Measurements from ENCODE around the gene ERFL. TPM values are rescaled to one million over a fixed set of nuclear protein-coding genes. Genes with fewer than 3 reads are reported as not detected.

The ERFL gene
- total and polyA plus RNA-seq, 2 of the 8 experiments (the other 6 are each of a cell fraction or from before 2014, with no cell fraction given): 0.12 TPM; not detected in 1

DNA sequence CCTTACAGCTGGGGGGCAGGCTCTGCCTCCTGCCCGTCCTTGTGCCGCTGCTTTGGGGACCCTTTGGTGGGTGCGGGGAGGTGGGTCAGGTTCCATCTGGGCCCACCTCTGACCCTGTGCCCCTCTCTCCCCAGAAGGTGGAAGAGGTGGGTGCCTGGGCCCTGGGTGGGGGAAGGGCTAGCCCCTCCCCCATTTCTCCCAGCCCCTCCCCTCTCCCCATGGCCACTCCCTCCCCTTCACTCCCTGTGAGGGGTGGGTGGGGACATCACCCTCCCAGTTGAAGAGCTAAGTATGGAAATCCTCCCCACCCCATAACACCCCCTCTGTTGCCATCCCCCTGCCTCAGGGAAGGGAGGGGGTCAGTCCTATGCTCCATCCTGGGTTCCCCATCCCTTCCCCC lies 31.1 kb downstream of the ERFL start:
- Histone ChIP-seq H3K56ac (replicated peaks; ENCODE audit: insufficient read length, low read depth, low read length) (no peak overlapping the region), H3K23me2 (ENCODE audit: low read depth, low read length) (no peaks in the 10 kb centered on the region), H3K79me2 (ENCODE audit: control insufficient read depth in 1 of 2, insufficient read depth in 2 of 2, low read length in 2 of 2) (no peaks in the 10 kb centered on the region), H2BK20ac (ENCODE audit: low read length) (no peak overlapping the region), H3K4me1 (replicated peaks in 1 of 4; ENCODE audit: control insufficient read depth in 3 of 4, insufficient read depth in 4 of 4, low read length in 3 of 4) (peaks cover 0 to 5% (median 1%) of the 10 kb centered on the region in 4 experiments; a peak in 1 of 7 replicates), H2BK120ac (replicated peaks; ENCODE audit: low read depth, low read length) (no peak overlapping the region), H2BK5ac (ENCODE audit: low read depth, low read length) (no peak overlapping the region), H2AFZ (ENCODE audit: low read length) (no peak overlapping the region), H2BK15ac (ENCODE audit: low read length) (no peak overlapping the region), H2BK12ac (ENCODE audit: low read depth, low read length) (no peak overlapping the region), H2AK5ac (ENCODE audit: low read depth, low read length) (no peak overlapping the region), H3K18ac (ENCODE audit: extremely low read depth, low read length) (no peak overlapping the region), H3K9me3 (ENCODE audit: insufficient read depth in 2 of 2, low read depth in 1 of 2, low read length in 1 of 2) (no peaks in the 10 kb centered on the region), H4K91ac (replicated peaks; ENCODE audit: insufficient read length, low read length) (no peak overlapping the region), H4K8ac (ENCODE audit: extremely low read depth, insufficient read depth, low read length) (no peak overlapping the region), H3K23ac (ENCODE audit: insufficient read length) (no peak overlapping the region), H4K20me1 (replicated peaks in 1 of 2; ENCODE audit: control insufficient read depth in 1 of 2, insufficient read depth in 2 of 2, low read length in 2 of 2) (peaks cover 0 to 3% of the 10 kb centered on the region in 2 experiments), H3K27me3 (replicated peaks in 1 of 4; ENCODE audit: control insufficient read depth in 3 of 4, extremely low read depth in 1 of 4, insufficient read depth in 3 of 4, low read length in 3 of 4) (no peaks in the 10 kb centered on the region), H3K14ac (ENCODE audit: insufficient read length) (no peak overlapping the region), H4K5ac (ENCODE audit: insufficient read length, low read depth, low read length) (no peak overlapping the region), H3K4ac (replicated peaks; ENCODE audit: insufficient read length, low read depth, low read length) (no peak overlapping the region), H3K9ac (replicated peaks in 1 of 4; ENCODE audit: extremely low read depth in 1 of 4, low read depth in 3 of 4, low read length in 3 of 4) (no peak overlapping the region), H3K79me1 (ENCODE audit: low read depth, low read length) (no peaks in the 10 kb centered on the region), H3K4me2 (ENCODE audit: insufficient read depth in 1 of 2, low read depth in 2 of 2, low read length in 2 of 2) (no peak overlapping the region), H3K36me3 (ENCODE audit: control insufficient read depth in 2 of 4, insufficient read depth in 4 of 4, low read length in 3 of 4) (peaks cover under 1 to 7% (median 4%) of the 10 kb centered on the region in 4 experiments; a peak in 5 of 8 replicates), H3K27ac (ENCODE audit: low read depth, low read length) (no peak overlapping the region), H3K4me3 (ENCODE audit: extremely low read depth in 1 of 4, insufficient read depth in 2 of 4, low read depth in 3 of 4, low read length in 4 of 4) (no peak overlapping the region)
- WGBS, 2 experiments (ENCODE audit: extremely low coverage in 1 of 2, insufficient coverage in 1 of 2, insufficient read length in 1 of 2, insufficient replicate concordance in 2 of 2, low coverage in 1 of 2, low lambda C conversion rate in 2 of 2, missing lambda C conversion rate in 1 of 2): no CpG with 5 or more reads among the region's 3 CpGs
- CTCF ChIA-PET (ENCODE audit: partially characterized antibody): no interaction called here
- POLR2A ChIA-PET (ENCODE audit: partially characterized antibody): interaction anchor here (0.6 to 3.3 kb wide), 4 partner anchors 15 to 37 kb away, joined by 3 to 10 read pairs (median 5); no protein-coding TSS in a partner anchor
- FAIRE-seq: no peak
- TF ChIP-seq PHF8 (conservative IDR thresholded peaks at IDR 0.05; ENCODE audit: low read depth, low read length) (no peak), TAF1 (IDR thresholded peaks at IDR 0.05; ENCODE audit: low read depth, low read length) (no peak), RBBP5 (IDR thresholded peaks at IDR 0.05; ENCODE audit: borderline replicate concordance, low read depth, low read length) (no peak), CHD2 (IDR thresholded peaks at IDR 0.05; ENCODE audit: low read length) (no peak), MAFK (IDR thresholded peaks at IDR 0.05; ENCODE audit: low read depth, low read length) (no peak), GABPA (IDR thresholded peaks at IDR 0.05; ENCODE audit: borderline replicate concordance, insufficient read depth, low read length) (no peak)
- TF ChIP-seq, protein P1, sequence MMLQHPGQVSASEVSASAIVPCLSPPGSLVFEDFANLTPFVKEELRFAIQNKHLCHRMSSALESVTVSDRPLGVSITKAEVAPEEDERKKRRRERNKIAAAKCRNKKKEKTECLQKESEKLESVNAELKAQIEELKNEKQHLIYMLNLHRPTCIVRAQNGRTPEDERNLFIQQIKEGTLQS (IDR thresholded peaks at IDR 0.05; ENCODE audit: insufficient read depth, low read depth, low read length): no peak
- no peak for DNase-seq (ENCODE audit: low read depth in 1 of 2, low spot score in 2 of 2)

All from H1 (cell line).